GM19452 (cell line): ENCODE results near the gene OR2A5.
"Not testable (repeated sequence)": the region's sequence is repeated elsewhere in the genome, so short reads cannot be mapped to it uniquely, and the experiment has no call there.

Experiments
- ATAC-seq: cut with Tn5 transposase; IDR thresholded peaks from one replicate; pipeline ENCODE4 v1.9.1; 2021; ENCODE audit not compliant: unreplicated experiment

OR2A5 gene

DNA sequence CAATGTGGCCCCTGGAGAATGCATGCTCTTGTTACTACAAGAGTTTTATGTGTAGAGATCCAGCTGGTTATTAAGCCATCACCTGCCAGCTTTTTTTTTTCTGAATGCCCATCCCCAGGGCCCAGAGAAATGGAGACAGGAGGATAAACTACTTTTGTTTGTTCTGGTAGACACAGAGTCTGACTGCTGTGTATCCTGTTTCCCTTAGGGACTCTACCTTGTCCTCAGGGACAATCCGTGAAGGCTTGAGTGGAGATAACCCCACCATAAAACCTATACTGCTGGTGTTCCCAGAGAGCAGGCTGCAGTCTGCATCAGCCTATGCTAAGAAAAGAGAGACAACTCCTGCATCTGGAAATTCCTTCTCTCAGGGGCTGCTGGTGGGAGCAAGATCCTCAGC, at the start of gene OR2A5:
TSS of gene OR2A5 (plus strand) at position 301 of the 400 bp plus-strand sequence. CDS start 1,454 bp downstream, outside the sequence.
- no peak for ATAC-seq

GRCh38 chr7:144000020-144000419, 48.7 kb upstream of the OR2A5 start, which contains the start of gene OR6B1:
OR6B1 (plus strand) TSS chr7:144000320; CDS start chr7:144003997, 3,677 bp downstream.
- ATAC-seq: no peak

GRCh38 chr7:144001543-144001942, 47.2 kb upstream of the OR2A5 start:
- no peak for ATAC-seq

GRCh38 chr7:144004703-144005102, 44.0 kb upstream of the OR2A5 start:
- no peak for ATAC-seq

- no peak for ATAC-seq
These were observed 42.6 kb upstream of the OR2A5 start for GRCh38 chr7:144006029-144006691.

DNA sequence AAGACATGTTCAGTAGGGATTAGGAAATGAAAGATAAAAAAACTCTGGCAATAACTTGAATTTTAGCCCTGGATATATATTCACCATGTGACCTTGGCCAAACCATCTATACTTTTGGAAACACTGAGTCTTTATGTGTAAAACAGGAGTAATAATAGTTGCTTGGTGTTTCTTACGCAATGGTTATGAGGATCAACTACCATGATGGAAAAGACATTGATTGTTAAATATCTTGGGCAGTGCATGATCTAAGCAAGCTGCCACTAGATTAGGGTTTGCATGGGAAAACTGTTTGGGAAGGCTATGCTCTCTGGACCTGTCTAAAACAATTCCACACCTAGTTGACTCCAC, 42.1 kb upstream of the OR2A5 start:
- no peak for ATAC-seq

- ATAC-seq: no peak
These were observed 39.4 kb upstream of the OR2A5 start for GRCh38 chr7:144009361-144009760.

GRCh38 chr7:144010061-144010460, 38.7 kb upstream of the OR2A5 start:
- ATAC-seq: not testable (repeated sequence)

DNA sequence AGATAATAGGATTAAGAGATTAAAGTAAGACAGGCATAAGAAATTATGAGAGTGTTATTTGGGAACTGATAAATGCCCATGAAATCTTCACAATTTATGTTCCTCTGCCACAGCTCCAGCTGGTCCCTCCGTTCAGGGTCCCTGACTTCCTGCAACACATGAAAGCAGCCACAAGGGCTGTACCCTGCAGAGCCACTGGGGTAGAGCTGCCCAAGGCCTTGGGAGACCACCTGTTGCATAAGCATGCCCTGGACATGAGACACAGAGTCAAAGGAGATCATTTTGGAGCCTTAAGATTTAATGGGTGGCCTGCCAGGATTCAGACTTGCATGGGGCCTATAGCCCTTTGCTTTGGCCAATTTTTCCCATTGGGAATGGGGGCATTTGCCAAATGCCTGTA, 37.9 kb upstream of the OR2A5 start:
- ATAC-seq: not testable (repeated sequence)

DNA sequence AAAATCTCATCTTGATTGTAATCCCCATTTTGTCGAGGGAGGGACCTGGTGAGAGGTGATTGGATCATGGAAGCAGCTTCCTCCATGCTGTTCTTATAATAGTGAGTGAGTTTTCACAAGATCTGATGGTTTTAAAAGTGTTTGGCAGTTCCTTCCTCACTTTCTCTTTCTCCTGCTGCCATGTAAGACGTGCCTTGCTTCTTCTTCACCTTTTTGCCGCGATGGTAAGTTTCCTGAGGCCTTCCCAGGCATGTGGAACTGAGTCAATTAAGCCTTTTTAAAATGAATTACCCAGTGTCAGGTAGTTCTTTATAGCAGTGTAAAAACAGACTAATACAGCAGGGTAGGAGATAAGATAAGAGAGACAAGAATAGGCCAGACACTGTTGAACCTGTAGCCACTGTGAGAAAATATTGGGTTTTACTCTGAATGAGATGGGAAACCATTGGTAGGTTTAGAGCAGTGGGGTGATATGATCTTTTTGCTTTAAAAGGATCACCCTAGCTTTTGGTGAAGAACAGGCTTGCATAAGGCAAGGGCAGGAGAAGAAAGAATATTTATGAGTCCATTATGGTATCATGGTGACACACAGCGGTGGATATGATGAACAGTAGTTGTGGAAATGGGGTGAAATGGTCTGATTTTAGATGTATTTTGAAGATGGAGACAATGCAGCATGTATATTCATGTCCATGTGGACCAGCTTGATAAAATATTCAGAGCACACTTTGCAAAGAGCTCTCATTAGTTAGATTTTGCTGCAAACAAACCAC, 37.1 kb upstream of the OR2A5 start:
- no peak for ATAC-seq

DNA sequence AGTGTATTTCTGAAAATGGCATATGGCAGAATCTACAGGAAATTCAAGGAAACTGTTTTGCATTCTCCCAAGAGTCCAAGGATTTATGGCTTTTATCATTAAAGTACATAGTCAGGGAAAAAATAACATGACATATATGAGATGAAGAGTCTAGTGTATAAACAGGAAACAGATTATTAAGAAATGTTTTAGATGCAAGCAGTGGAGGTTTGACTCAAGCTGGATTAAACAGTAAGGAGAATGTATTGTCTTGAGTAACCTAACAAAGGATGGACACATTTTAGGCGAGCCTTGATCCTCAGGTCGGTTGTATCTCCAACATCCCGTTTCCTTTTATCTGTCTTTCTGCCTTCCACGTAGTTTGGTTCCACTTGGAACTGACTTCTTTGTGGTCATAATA, 30.7 kb upstream of the OR2A5 start:
- no peak for ATAC-seq

GRCh38 chr7:144019457-144019856, 29.3 kb upstream of the OR2A5 start:
- ATAC-seq: no peak

DNA sequence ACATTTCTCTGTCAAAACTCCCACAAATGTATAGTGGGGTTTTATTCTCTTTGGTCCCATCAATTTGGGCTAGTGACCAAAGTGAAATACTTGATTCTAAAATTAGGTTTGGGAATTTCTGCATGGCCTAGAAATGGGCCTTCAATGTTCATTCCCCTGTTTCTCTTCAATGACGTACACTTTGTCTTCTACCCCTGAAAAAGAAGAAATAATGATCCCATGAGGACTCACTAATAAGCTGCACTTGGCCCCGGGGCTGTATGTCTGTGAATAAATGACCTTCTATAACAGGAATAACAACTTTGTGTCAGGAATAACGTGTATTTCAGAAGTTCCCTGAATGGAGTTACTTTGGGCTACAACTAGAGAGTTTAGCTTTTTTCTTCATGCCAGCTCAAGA, 28.4 kb upstream of the OR2A5 start:
- ATAC-seq: no peak

DNA sequence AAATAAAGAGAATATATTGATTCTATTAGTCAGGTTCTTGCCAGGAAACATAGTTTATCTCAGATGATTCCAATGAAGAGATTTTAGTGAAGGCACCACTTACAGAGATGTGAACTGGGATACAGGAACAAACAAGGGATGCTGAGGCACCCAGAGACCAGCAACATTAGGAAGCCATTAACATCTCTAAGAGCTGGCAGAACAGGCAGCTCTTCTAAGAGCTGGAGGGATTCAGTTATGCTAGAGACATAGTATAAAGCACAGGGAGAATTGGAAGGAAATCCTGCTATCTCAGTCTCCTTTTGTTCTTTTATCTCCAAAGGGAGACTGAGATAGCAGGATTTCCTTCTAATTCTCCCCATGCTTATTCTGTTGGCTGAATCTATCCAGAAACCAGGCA, 26.6 kb upstream of the OR2A5 start:
- no peak for ATAC-seq

GRCh38 chr7:144023171-144023827, 25.4 kb upstream of the OR2A5 start:
- ATAC-seq: no peak

GRCh38 chr7:144024213-144024612, 24.5 kb upstream of the OR2A5 start:
- ATAC-seq: no peak

- ATAC-seq: no peak
These were observed 22.4 kb upstream of the OR2A5 start for GRCh38 chr7:144026203-144026883.

DNA sequence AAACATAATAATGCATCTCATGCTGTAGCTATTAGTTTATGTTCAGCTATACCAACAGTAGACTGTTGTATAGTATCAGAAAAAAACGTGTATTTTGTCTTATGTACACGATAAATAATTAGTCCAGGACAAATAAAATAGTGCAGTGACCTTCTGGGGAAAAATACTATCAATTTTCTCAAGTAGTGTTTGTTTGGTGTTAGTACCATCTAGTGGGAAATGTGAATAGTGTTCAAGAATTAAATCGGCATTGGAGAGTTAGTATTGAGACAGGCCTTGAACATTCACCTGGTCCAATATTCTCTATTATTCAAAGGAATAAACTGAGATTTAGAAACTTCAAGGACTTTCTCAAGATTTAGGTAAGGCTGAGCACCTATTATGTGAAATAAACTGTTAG, 21.7 kb upstream of the OR2A5 start:
- no peak for ATAC-seq

DNA sequence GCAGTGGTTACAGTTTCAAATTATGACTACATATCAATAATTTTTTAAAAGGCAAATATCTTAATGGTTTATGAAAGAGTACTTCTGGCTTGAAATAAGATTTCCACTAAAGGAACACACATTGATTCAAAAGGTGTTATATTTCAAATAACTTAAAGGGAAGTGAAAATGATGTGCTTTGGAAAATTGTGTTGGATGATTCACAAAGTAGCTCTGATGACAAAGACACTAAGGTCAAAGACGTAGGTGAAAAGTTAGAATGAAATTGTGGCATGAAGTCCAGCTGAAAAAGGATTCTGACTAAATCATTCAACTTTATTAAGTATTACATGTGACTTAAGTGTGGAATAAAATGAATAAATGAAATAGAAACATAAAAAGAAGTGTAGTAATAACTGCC, 20.8 kb upstream of the OR2A5 start:
- no peak for ATAC-seq

GRCh38 chr7:144028547-144028946, 20.2 kb upstream of the OR2A5 start:
- ATAC-seq: no peak

DNA sequence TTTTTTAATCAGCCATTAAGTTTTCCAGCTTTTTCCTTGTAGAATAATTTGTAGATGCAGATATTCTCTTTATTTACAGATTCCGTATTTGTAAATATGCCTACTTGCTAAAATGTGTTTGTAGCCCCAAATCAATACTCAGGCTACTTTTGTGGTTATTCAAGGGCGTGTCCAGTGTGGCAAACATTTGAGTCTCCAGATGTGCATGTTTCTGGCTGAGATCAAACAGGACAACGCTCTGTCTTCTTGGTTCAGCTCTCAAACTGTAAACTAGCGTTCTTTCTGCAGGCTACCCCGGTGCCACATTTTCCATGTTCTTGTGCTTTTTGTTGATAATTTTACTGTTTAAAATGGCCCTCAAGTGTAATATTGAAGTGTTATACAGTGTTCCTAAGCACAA, 16.2 kb upstream of the OR2A5 start:
- no peak for ATAC-seq
